B cell (primary cell): ENCODE data around the gene UBA1. TPM values are rescaled to one million over a fixed set of nuclear protein-coding genes. Genes with fewer than 3 reads are reported as not detected.

Experiments used
- ATAC-seq: fragments of 200-7000 bp; cut with Tn5 transposase; one replicate; pipeline ENCODE4 v1.10.0; 2021; ENCODE audit warnings: low read depth, mild to moderate bottlenecking, moderate number of reproducible peaks, moderate library complexity
- CTCF ChIA-PET: fragments of 350-600 bp; sonication (Branson Sonifier 250); formaldehyde crosslinking; loops from one replicate; lab custom pipeline; 2021; ENCODE audit warnings: antibody characterized with exemption, inconsistent platforms; lab: Charles Lee
- POLR2A ChIA-PET: fragments of 350-600 bp; sonication (Branson Sonifier 250); formaldehyde crosslinking; loops from one replicate; lab custom pipeline; 2021; ENCODE audit warnings: antibody characterized with exemption; lab: Charles Lee
- DNase-seq: peaks from one replicate; pipeline ENCODE4 v3.0.0; 2013
- H2AFZ ChIP-seq: 2 replicates; pipeline ENCODE4 v1.6.1; 2012; ENCODE audit warnings: mild to moderate bottlenecking, low read depth, low read length; ENCODE audit not compliant: insufficient read depth, poor library complexity, severe bottlenecking
- H3K27ac ChIP-seq, 2 donors: 1 replicate in 1 of 2; 2 replicates in 1 of 2; pipeline ENCODE4 v1.5.1; 2012 to 2013; ENCODE audit warnings: low read length in 2 of 2, mild to moderate bottlenecking in 2 of 2, moderate library complexity in 1 of 2
- H3K27me3 ChIP-seq, 4 experiments: fragments of 200-600 bp in 1 of 4; sonication (generic) in 1 of 4; replicated peaks in 1 of 4; 1 replicate in 2 of 4; 2 replicates in 2 of 4; pipeline versions ENCODE4 v1.6.1 to v1.7.0; 2013 to 2016; ENCODE audit warnings: low read length in 3 of 4, mild to moderate bottlenecking in 2 of 4, mixed read lengths in 1 of 4, moderate library complexity in 1 of 4; ENCODE audit not compliant: insufficient read depth in 4 of 4, control insufficient read depth in 3 of 4; ENCODE audit errors: control extremely low read depth in 1 of 4
- H3K36me3 ChIP-seq, 2 experiments: replicated peaks in 1 of 2; 1 replicate in 1 of 2; 2 replicates in 1 of 2; pipeline versions ENCODE4 v1.6.1 to v1.7.1; 2013; ENCODE audit warnings: low read length in 1 of 2; ENCODE audit not compliant: insufficient read depth in 2 of 2, control insufficient read depth in 1 of 2; ENCODE audit errors: control extremely low read depth in 1 of 2, extremely low read depth in 1 of 2
- H3K4me1 ChIP-seq, 2 donors: fragments of 200-600 bp in 1 of 2; sonication (generic) in 1 of 2; 1 replicate in 1 of 2; 2 replicates in 1 of 2; pipeline versions ENCODE4 v1.5.1 to v1.6.1; 2013 to 2017; ENCODE audit warnings: low read length in 2 of 2; ENCODE audit not compliant: control insufficient read depth in 2 of 2, insufficient read depth in 2 of 2
- H3K4me2 ChIP-seq: replicated peaks from 2 replicates; pipeline ENCODE3; 2012; ENCODE audit warnings: mild to moderate bottlenecking, low read depth, low read length; ENCODE audit not compliant: poor library complexity, severe bottlenecking
- H3K4me3 ChIP-seq, 5 experiments: fragments of 200-600 bp in 1 of 5; sonication (generic) in 1 of 5; 1 replicate in 3 of 5; 2 replicates in 2 of 5; pipeline versions ENCODE4 v1.5.1 to v1.7.0; 2011 to 2016; ENCODE audit warnings: low read length in 4 of 5, mild to moderate bottlenecking in 4 of 5, low read depth in 2 of 5, control low read depth in 1 of 5, moderate library complexity in 1 of 5; ENCODE audit not compliant: insufficient read depth in 1 of 5; ENCODE audit errors: control extremely low read depth in 1 of 5, extremely low read depth in 1 of 5
- H3K79me2 ChIP-seq: fragments of 200-600 bp; sonication (generic); one replicate; pipeline ENCODE4 v1.6.0; 2016; ENCODE audit warnings: low read length; ENCODE audit not compliant: control insufficient read depth, insufficient read depth
- H3K9ac ChIP-seq: fragments of 200-600 bp; sonication (generic); 2 replicates; pipeline ENCODE4 v1.6.1; 2017; ENCODE audit warnings: mild to moderate bottlenecking, low read length, moderate library complexity
- H3K9me3 ChIP-seq, 3 donors: one replicate each; pipeline versions ENCODE4 v1.6.1 to v1.7.1; 2013; ENCODE audit warnings: low read length in 2 of 3; ENCODE audit not compliant: control insufficient read depth in 2 of 3, insufficient read depth in 1 of 3; ENCODE audit errors: control extremely low read depth in 1 of 3
- H4K20me1 ChIP-seq: 2 replicates; pipeline ENCODE4 v1.6.0; 2012; ENCODE audit warnings: mild to moderate bottlenecking, low read length; ENCODE audit not compliant: insufficient read depth, control insufficient read depth, poor library complexity, severe bottlenecking
- H3K27ac Mint-ChIP-seq: one replicate; pipeline ENCODE4 v1.8.0; 2021; ENCODE audit warnings: mixed read lengths
- H3K27me3 Mint-ChIP-seq: one replicate; pipeline ENCODE4 v1.8.0; 2021; ENCODE audit warnings: mixed read lengths
- H3K4me1 Mint-ChIP-seq: one replicate; pipeline ENCODE4 v1.8.0; 2021; ENCODE audit warnings: mixed read lengths
- H3K4me3 Mint-ChIP-seq: one replicate; pipeline ENCODE4 v1.8.0; 2021; ENCODE audit warnings: mixed read lengths
- H3K9me3 Mint-ChIP-seq: one replicate; pipeline ENCODE4 v1.8.0; 2022; ENCODE audit warnings: mixed read lengths; ENCODE audit not compliant: insufficient read depth
- CTCF ChIP-seq: fragments of 200-600 bp; IDR thresholded peaks from one replicate; pipeline ENCODE4 v1.8.0; 2022; ENCODE audit warnings: antibody characterized with exemption, mild to moderate bottlenecking
- EZH2 ChIP-seq: IDR thresholded peaks from 2 replicates; pipeline ENCODE4 v1.6.1; 2012; ENCODE audit warnings: borderline replicate concordance, low read depth, mild to moderate bottlenecking, moderate library complexity, low read length; ENCODE audit not compliant: insufficient read depth, poor library complexity, severe bottlenecking
- WGBS: methylation state at CpG from one replicate; pipeline ENCODE4 v1.1.5; 2013; ENCODE audit warnings: missing lambda C conversion rate; ENCODE audit not compliant: insufficient coverage; 5-methylcytosine and 5-hydroxymethylcytosine counted together
- intact Hi-C: fragments of 100-400 bp; cut with micrococcal nuclease; formaldehyde crosslinking; loops from one replicate; pipeline ENCODE4 v1.10.0; 2022
- polyA plus RNA-seq: library from polyadenylated mRNA; depleted of rRNA; stranded (reverse); fragments of >200 nt; gene quantifications from 2 replicates; pipeline ENCODE4 v1.2.3, GENCODE V29; 2012
- total RNA-seq, 2 donors: library from RNA; stranded (reverse); fragments of 120-200 nt in 1 of 2; gene quantifications; 1 replicate in 1 of 2; 2 replicates in 1 of 2; pipeline versions ENCODE4 v1.2.3 to v1.2.4, GENCODE V29; 2013 to 2022

The UBA1 gene
- total and polyA plus RNA-seq, 2 donors (not counting 1 experiment from before 2014, with no cell fraction given): 166 to 211 TPM

GRCh38 chrX:47212381-47213293 lies 19.0 kb downstream of the UBA1 start:
- no peak for TF ChIP-seq EZH2
- no peak for TF ChIP-seq CTCF
- no peak overlapping the region for H3K27ac ChIP-seq
- no peak overlapping the region for H3K4me2 ChIP-seq
- ChIA-PET CTCF (no interaction called here), POLR2A (no interaction called here)
- no peak overlapping the region for H3K4me3 ChIP-seq
- peaks cover 0 to 55% of the 10 kb centered on the region in 2 experiments for H3K36me3 ChIP-seq
- Mint-ChIP-seq H3K27me3 (no peaks in the 10 kb centered on the region), H3K27ac (no peak overlapping the region), H3K9me3 (no peaks in the 10 kb centered on the region), H3K4me3 (no peak overlapping the region), H3K4me1 (peaks cover 13% of the 10 kb centered on the region)
- no peak for DNase-seq
- intact Hi-C loops: loop anchor here (10.0 kb wide), 1 partner anchor 1702 kb away; the partner anchor contains the start of genes PIM2 and SLC35A2
- ATAC-seq: no peak
- H4K20me1 ChIP-seq: peaks cover 6% of the 10 kb centered on the region
- WGBS: 100% methylated on average over 3 of the region's 12 CpGs
- H3K27me3 ChIP-seq: no peaks in the 10 kb centered on the region
- peaks cover 7% of the 10 kb centered on the region in 2 donors for H3K4me1 ChIP-seq
- H3K9ac ChIP-seq: no peak overlapping the region
- no peak overlapping the region for H2AFZ ChIP-seq
- no peaks in the 10 kb centered on the region for H3K79me2 ChIP-seq
- H3K9me3 ChIP-seq: no peaks in the 10 kb centered on the region
